ENCODE results near the gene RPP25L. TPM values are rescaled to one million over a fixed set of nuclear protein-coding genes. Genes with fewer than 3 reads are reported as not detected.

RPP25L gene
- total RNA-seq, 2 donors from 2014 or later, result 8.6 to 16.9 TPM

DNA sequence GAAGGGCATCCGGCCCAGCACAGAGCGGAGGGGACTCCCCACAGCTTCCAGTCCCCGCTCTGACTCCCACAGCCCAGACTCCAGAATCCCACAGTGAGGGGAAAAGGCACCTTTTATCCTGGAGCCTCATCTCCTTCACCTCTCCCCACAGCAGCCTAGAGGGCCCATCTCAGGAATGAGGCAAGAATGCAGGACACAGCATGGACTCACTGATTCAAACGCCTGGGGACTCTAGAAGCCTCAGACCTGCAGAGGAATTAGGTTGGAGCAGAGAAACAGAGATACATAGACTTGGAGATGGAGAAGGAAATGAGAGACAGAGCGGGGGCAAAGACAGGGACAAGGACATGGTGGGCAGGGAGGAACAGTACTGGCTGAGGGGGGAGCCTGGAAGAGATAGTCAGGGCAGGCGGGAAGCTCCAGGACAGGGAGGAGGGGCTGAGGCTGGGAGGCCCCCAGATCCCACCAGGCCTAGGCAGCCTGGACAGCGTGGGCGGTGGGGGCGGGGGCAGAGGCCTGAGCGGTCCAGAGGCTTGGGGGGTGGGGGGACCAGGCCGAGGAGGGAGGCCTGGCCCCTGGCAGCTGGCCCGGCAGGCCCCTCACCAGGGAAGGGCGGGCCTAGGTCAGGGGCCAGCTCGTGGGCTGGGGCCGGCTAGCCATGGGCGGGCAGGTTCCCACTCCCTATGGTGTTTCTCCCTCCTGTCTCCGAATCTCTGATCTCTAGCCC lies 38.1 kb downstream of the RPP25L start:
- WGBS, 2 donors, result 85 to 86% methylated on average over 11 to 12 of the region's 17 CpGs
- H3K36me3 ChIP-seq (replicated peaks in 1 of 2; ENCODE audit: insufficient read depth in 1 of 2, low read depth in 2 of 2), result no peaks in the 10 kb centered on the region
- TF ChIP-seq, protein P1, sequence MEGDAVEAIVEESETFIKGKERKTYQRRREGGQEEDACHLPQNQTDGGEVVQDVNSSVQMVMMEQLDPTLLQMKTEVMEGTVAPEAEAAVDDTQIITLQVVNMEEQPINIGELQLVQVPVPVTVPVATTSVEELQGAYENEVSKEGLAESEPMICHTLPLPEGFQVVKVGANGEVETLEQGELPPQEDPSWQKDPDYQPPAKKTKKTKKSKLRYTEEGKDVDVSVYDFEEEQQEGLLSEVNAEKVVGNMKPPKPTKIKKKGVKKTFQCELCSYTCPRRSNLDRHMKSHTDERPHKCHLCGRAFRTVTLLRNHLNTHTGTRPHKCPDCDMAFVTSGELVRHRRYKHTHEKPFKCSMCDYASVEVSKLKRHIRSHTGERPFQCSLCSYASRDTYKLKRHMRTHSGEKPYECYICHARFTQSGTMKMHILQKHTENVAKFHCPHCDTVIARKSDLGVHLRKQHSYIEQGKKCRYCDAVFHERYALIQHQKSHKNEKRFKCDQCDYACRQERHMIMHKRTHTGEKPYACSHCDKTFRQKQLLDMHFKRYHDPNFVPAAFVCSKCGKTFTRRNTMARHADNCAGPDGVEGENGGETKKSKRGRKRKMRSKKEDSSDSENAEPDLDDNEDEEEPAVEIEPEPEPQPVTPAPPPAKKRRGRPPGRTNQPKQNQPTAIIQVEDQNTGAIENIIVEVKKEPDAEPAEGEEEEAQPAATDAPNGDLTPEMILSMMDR (IDR thresholded peaks at IDR 0.05), result no peak
- no peak for TF ChIP-seq POLR2A (IDR thresholded peaks at IDR 0.05)
- H3K9me3 ChIP-seq, result no peaks in the 10 kb centered on the region
- no peak overlapping the region for H3K4me3 ChIP-seq
- ATAC-seq (no peak), DNase-seq (no peak)
- peaks cover 10% of the 10 kb centered on the region for H3K4me1 ChIP-seq
- no peak overlapping the region for H3K27ac ChIP-seq
- intact Hi-C loops (cut with DNase I), result no loop called here
- H3K27me3 ChIP-seq, result peaks cover 0 to 18% of the 10 kb centered on the region in 2 donors

DNA sequence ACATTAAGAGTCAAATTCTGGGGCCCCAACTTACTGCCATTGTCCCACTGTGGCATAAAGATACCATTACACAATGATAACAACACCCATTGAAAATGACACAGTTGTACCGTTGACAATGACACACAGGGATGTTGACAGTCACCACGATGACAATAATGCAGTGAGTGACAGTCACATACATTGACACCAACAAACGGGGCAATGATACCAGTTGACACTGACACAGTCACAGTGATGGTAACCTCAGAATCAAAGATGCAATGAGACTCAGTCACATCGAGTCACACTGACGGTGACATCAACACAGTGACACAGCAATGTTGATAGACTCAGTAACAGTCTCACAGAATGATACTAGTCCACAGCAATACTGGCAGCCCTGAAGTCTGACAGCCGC lies 39.3 kb downstream of the RPP25L start:
- H3K27ac ChIP-seq, result no peak overlapping the region
- peaks cover 0 to 7% of the 10 kb centered on the region in 2 donors for H3K27me3 ChIP-seq
- H3K4me1 ChIP-seq, result no peaks in the 10 kb centered on the region
- H3K4me3 ChIP-seq, result no peak overlapping the region
- ATAC-seq (no peak), DNase-seq (no peak)
- intact Hi-C loops (cut with DNase I), result no loop called here
- H3K9me3 ChIP-seq, result no peaks in the 10 kb centered on the region
- WGBS, 2 donors, result 62 to 66% methylated on average over 5 to 6 of the region's 6 CpGs
- H3K36me3 ChIP-seq (replicated peaks in 1 of 2; ENCODE audit: insufficient read depth in 1 of 2, low read depth in 2 of 2), result no peaks in the 10 kb centered on the region
- no peak for TF ChIP-seq POLR2A (IDR thresholded peaks at IDR 0.05)
- TF ChIP-seq, protein P1 (IDR thresholded peaks at IDR 0.05), result no peak

DNA sequence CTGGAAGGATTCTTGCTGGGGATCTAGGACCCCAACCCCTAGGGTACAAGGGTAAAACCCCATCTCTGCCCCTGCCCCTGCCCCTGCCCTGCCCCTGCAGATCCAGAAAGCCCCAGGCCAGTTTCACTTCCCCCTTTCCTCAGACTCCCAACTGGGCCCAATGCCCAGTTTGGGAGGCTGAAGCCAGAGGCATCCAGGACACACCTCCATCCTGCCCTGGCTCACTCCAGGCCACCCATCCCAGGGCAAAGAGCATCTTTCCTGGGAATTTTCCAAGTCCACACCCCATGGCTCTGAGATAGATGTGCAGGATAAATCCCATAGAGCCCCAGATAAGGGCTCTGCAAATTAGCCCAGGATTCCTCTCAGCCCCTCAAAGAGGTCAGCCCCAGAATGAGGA lies 39.8 kb downstream of the RPP25L start:
- H3K36me3 ChIP-seq (replicated peaks in 1 of 2; ENCODE audit: insufficient read depth in 1 of 2, low read depth in 2 of 2), result no peaks in the 10 kb centered on the region
- no peak overlapping the region for H3K4me3 ChIP-seq
- no peak for ATAC-seq
- intact Hi-C loops (cut with DNase I), result no loop called here
- no peaks in the 10 kb centered on the region for H3K9me3 ChIP-seq
- H3K27me3 ChIP-seq, result peaks cover 0 to 2% of the 10 kb centered on the region in 2 donors
- no peak overlapping the region for H3K27ac ChIP-seq
- TF ChIP-seq, protein P1 (IDR thresholded peaks at IDR 0.05), result no peak
- TF ChIP-seq POLR2A (IDR thresholded peaks at IDR 0.05), result no peak
- no peaks in the 10 kb centered on the region for H3K4me1 ChIP-seq
- no peak for DNase-seq

DNA sequence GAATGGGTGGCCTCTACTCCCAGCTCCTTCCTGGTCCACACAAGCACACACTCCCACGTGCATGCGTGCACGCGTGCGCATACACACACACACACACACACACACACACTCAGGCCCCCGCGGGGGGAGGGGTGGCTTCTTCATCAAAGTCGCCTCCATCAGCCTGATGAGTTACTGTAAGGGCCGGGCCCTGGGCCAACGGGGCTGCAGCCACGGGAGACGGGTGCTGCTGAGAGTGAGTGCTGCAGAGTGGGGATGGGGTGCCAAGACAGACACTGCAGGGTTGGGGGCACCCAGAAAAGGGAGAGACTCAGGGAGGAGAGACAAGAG lies 40.5 kb downstream of the RPP25L start:
- intact Hi-C loops (cut with DNase I), result no loop called here
- TF ChIP-seq, protein P1 (IDR thresholded peaks at IDR 0.05), result no peak
- TF ChIP-seq POLR2A (IDR thresholded peaks at IDR 0.05), result no peak
- Histone ChIP-seq H3K9me3 (no peaks in the 10 kb centered on the region), H3K27me3 (no peaks in the 10 kb centered on the region), H3K4me1 (no peaks in the 10 kb centered on the region), H3K4me3 (no peak overlapping the region), H3K27ac (no peak overlapping the region), H3K36me3 (replicated peaks in 1 of 2; ENCODE audit: insufficient read depth in 1 of 2, low read depth in 2 of 2) (no peaks in the 10 kb centered on the region)
- ATAC-seq, result no peak
- WGBS, 2 donors, result 55 to 60% methylated on average over 8 to 12 of the region's 12 CpGs
- DNase-seq, result no peak

DNA sequence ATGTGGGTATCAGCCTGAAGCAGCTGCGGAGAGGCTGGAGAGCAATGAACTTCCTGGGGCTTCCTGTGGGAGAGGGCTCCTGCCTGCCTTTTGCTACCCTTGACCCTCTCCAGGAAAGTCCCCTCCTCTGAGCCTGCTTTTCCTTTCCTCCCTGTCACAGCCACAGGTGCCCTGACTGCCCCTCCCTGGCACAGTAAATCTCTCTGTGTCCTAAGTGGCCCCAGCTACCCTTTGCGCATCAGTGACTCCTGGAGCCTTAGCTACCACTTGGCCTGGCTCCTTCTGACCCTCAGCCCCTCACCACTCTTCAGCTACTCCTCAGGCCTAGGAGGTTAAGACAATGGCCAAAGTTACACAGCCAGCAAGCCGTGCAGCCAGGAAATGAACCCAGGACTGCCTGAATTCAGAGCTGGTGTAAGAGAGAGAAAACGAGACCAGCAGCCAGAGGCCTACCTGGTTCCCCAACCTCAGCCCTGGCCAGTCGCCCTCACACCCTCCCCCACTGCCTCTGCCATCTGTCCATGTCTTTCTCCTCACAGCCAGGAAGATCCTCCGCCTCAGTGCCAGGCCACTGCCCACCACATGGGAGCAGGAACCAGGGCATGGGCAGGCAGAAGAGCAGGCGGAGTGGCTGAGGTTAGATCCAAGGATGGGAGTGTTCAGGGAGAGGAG lies 41.0 kb downstream of the RPP25L start:
- DNase-seq, result no peak
- no peaks in the 10 kb centered on the region for H3K9me3 ChIP-seq
- ATAC-seq, result no peak
- no peaks in the 10 kb centered on the region for H3K4me1 ChIP-seq
- WGBS, 2 donors, result 73 to 78% methylated on average over 6 to 7 of the region's 7 CpGs
- TF ChIP-seq, protein P1 (IDR thresholded peaks at IDR 0.05), result no peak
- no peak for TF ChIP-seq POLR2A (IDR thresholded peaks at IDR 0.05)
- no peaks in the 10 kb centered on the region for H3K36me3 ChIP-seq (replicated peaks in 1 of 2; ENCODE audit: insufficient read depth in 1 of 2, low read depth in 2 of 2)
- intact Hi-C loops (cut with DNase I), result no loop called here
- H3K27me3 ChIP-seq, result no peaks in the 10 kb centered on the region
- no peak overlapping the region for H3K27ac ChIP-seq
- no peak overlapping the region for H3K4me3 ChIP-seq
